HepG2 (cell line): ENCODE measurements around the gene POFUT1. TPM values are rescaled to one million over a fixed set of nuclear protein-coding genes. Genes with fewer than 3 reads are reported as not detected.

Source experiments
- BCL3 ChIP-seq: sonication (generic); formaldehyde crosslinking; IDR thresholded peaks from 2 replicates; pipeline ENCODE4 v1.5.1; 2020; ENCODE audit warnings: mild to moderate bottlenecking, missing genetic modification reagents, moderate library complexity
- CEBPB ChIP-seq: IDR thresholded peaks from 2 replicates; pipeline ENCODE4 v1.6.1; 2011; ENCODE audit warnings: low read depth, low read length, improper control_type of control experiment, borderline replicate concordance
- ELK4 ChIP-seq: sonication (generic); formaldehyde crosslinking; IDR thresholded peaks from 2 replicates; pipeline ENCODE4 v1.9.0; 2021; ENCODE audit warnings: missing genetic modification reagents, borderline replicate concordance
- KLF11 ChIP-seq: IDR thresholded peaks from 2 replicates; pipeline ENCODE4 v1.6.1; 2016; ENCODE audit warnings: missing compliant biosample characterization
- NFE2L1 ChIP-seq: sonication (generic); formaldehyde crosslinking; IDR thresholded peaks from 2 replicates; pipeline ENCODE4 v1.4.0; 2020; ENCODE audit warnings: missing genetic modification reagents, mild to moderate bottlenecking, borderline replicate concordance
- NR1H2 ChIP-seq: sonication (generic); formaldehyde crosslinking; IDR thresholded peaks from 2 replicates; pipeline ENCODE4 v1.8.1; 2022; ENCODE audit warnings: low read depth, missing genetic modification reagents, borderline replicate concordance
- PATZ1 ChIP-seq: sonication (generic); formaldehyde crosslinking; IDR thresholded peaks from 2 replicates; pipeline ENCODE4 v1.4.0; 2020; ENCODE audit warnings: missing genetic modification reagents
- PHF8 ChIP-seq: sonication (generic); formaldehyde crosslinking; IDR thresholded peaks from 2 replicates; pipeline ENCODE4 v1.5.0; 2020; ENCODE audit warnings: missing genetic modification reagents
- RAD21 ChIP-seq: fragments of 450-650 bp; formaldehyde crosslinking; IDR thresholded peaks from 2 replicates; pipeline ENCODE4 v1.5.0; 2020; ENCODE audit warnings: mild to moderate bottlenecking
- RORA ChIP-seq: sonication (generic); formaldehyde crosslinking; IDR thresholded peaks from 2 replicates; pipeline ENCODE4 v1.5.0; 2020; ENCODE audit warnings: mild to moderate bottlenecking, missing genetic modification reagents, moderate library complexity
- U2AF2 ChIP-seq: fragments of 200-400 bp; formaldehyde crosslinking; IDR thresholded peaks from 2 replicates; pipeline ENCODE4 v1.6.1; 2017; ENCODE audit warnings: low read depth, mild to moderate bottlenecking, low read length
- ZBTB20 ChIP-seq: sonication (generic); formaldehyde crosslinking; IDR thresholded peaks from 2 replicates; pipeline ENCODE4 v1.8.1; 2023; ENCODE audit warnings: missing genetic modification reagents, low read depth, mild to moderate bottlenecking, borderline replicate concordance
- ZGPAT ChIP-seq: IDR thresholded peaks from 2 replicates; pipeline ENCODE4 v1.6.1; 2016; ENCODE audit warnings: mild to moderate bottlenecking
- ZNF562 ChIP-seq: sonication (generic); formaldehyde crosslinking; IDR thresholded peaks from 2 replicates; pipeline ENCODE4 v1.8.0; 2022; ENCODE audit warnings: missing genetic modification reagents, borderline replicate concordance
- ZNF564 ChIP-seq: sonication (generic); formaldehyde crosslinking; IDR thresholded peaks from 2 replicates; pipeline ENCODE4 v1.8.1; 2023; ENCODE audit warnings: mild to moderate bottlenecking, missing genetic modification reagents
- ZNF709 ChIP-seq: sonication (generic); formaldehyde crosslinking; IDR thresholded peaks from 2 replicates; pipeline ENCODE4 v1.5.0; 2020; ENCODE audit warnings: mild to moderate bottlenecking, missing genetic modification reagents
- ZNF768 ChIP-seq: sonication (generic); formaldehyde crosslinking; IDR thresholded peaks from 2 replicates; pipeline ENCODE4 v1.4.0; 2020; ENCODE audit warnings: missing genetic modification reagents
- ZNF770 ChIP-seq: sonication (generic); formaldehyde crosslinking; IDR thresholded peaks from 2 replicates; pipeline ENCODE4 v1.5.0; 2020; ENCODE audit warnings: mild to moderate bottlenecking, missing genetic modification reagents
- ZNF777 ChIP-seq: sonication (generic); formaldehyde crosslinking; IDR thresholded peaks from 2 replicates; pipeline ENCODE4 v1.4.0; 2020; ENCODE audit warnings: missing genetic modification reagents
- ZSCAN20 ChIP-seq: sonication (generic); formaldehyde crosslinking; IDR thresholded peaks from 2 replicates; pipeline ENCODE4 v1.4.0; 2020; ENCODE audit warnings: missing genetic modification reagents, mild to moderate bottlenecking, borderline replicate concordance
- ZSCAN30 ChIP-seq: sonication (generic); formaldehyde crosslinking; IDR thresholded peaks from 2 replicates; pipeline ENCODE4 v1.5.0; 2020; ENCODE audit warnings: mild to moderate bottlenecking, missing genetic modification reagents
- ZSCAN31 ChIP-seq: sonication (generic); formaldehyde crosslinking; IDR thresholded peaks from 2 replicates; pipeline ENCODE4 v1.5.0; 2020; ENCODE audit warnings: low read depth, mild to moderate bottlenecking, missing genetic modification reagents
- polyA plus RNA-seq, 8 experiments: library from polyadenylated mRNA; depleted of rRNA in 3 of 8; stranded (reverse) in 7 of 8; unstranded in 1 of 8; fragments of >200 nt; fragmentation: Illumina TruSeq in 4 of 8; extraction: Trizol in 4 of 8; gene quantifications; 2 replicates each; pipeline versions ENCODE4 v1.2.1 to v1.2.3, GENCODE V29; 2011 to 2016; ENCODE audit warnings: low read depth in 4 of 8, missing spikeins in 1 of 8, mixed read lengths in 1 of 8; ENCODE audit not compliant: insufficient read depth in 1 of 8
- total RNA-seq, 5 experiments: library from RNA; depleted of rRNA; stranded (reverse); fragments of >200 nt; fragmentation: Illumina TruSeq; extraction: Trizol; gene quantifications; 2 replicates each; pipeline ENCODE4 v1.2.3, GENCODE V29; 2016; ENCODE audit warnings: low read depth in 1 of 5

POFUT1 gene
- total and polyA plus RNA-seq, 2 of the 13 experiments (the other 11 are each of a cell fraction or from before 2014, with no cell fraction given): 35.5 to 58.3 TPM

- TF ChIP-seq ELK4 (CRISPR knock-in tag) (no peak), NR1H2 (CRISPR knock-in tag) (peak; percentile 63; the same call in 1 of the 2 replicates), ZSCAN30 (CRISPR knock-in tag) (no peak), ZNF777 (CRISPR knock-in tag) (no peak), ZSCAN20 (CRISPR knock-in tag) (peak; percentile 71; the same call in 1 of the 2 replicates), KLF11 (CRISPR knock-in tag) (no peak), U2AF2 (no peak), RORA (CRISPR knock-in tag) (no peak), ZNF770 (CRISPR knock-in tag) (peak; percentile 75), ZNF709 (0 out of 2 replicates have a peak, but pooled peaks have one; percentile 36), PATZ1 (CRISPR knock-in tag) (peak; percentile 98), NFE2L1 (CRISPR knock-in tag) (no peak), CEBPB (no peak), ZNF564 (CRISPR knock-in tag) (no peak), BCL3 (peak; percentile 92), PHF8 (CRISPR knock-in tag) (peak; percentile 76), ZSCAN31 (no peak; the same call in 1 of the 2 replicates), RAD21 (CRISPR knock-in tag) (peak; percentile 52), ZNF562 (no peak), ZNF768 (peak; percentile 90), ZBTB20 (peak; percentile 49; the same call in 1 of the 2 replicates), ZGPAT (CRISPR knock-in tag) (peak; percentile 76)
These were observed 69.9 kb downstream of the POFUT1 start, which contains the start of gene KIF3B (continued) for GRCh38 chr20:32277361-32278198.
